ENCODE results near the gene BRF1. TPM values are rescaled to one million over a fixed set of nuclear protein-coding genes. Genes with fewer than 3 reads are reported as not detected.
"Not testable (repeated sequence)": the region's sequence is repeated elsewhere in the genome, so short reads cannot be mapped to it uniquely, and the experiment has no call there.

Gene BRF1
- 12.0 and 16.2 TPM in 2 replicates for total RNA-seq (2014; rRNA removed; shearing (Covaris generic))

GRCh38 chr14:105300542-105301102 is at the start of gene BRF1:
Gene BRF1, minus strand, starts transcription at chr14:105301001. Its CDS starts 372 bp downstream, at chr14:105300629.
- peak; percentile 72 for DNase-seq (ENCODE audit: low spot score)

- no peak for DNase-seq (ENCODE audit: low spot score)
Observed at GRCh38 chr14:105349992-105350391, 49.2 kb upstream of the BRF1 start.

GRCh38 chr14:105348945-105349699 is 48.3 kb upstream of the BRF1 start:
- no peak for DNase-seq (ENCODE audit: low spot score)

- no peak for DNase-seq (ENCODE audit: low spot score)
Observed at GRCh38 chr14:105348169-105348944, 47.6 kb upstream of the BRF1 start.

- DNase-seq (ENCODE audit: low spot score) = no peak
Observed at GRCh38 chr14:105347587-105347968, 46.8 kb upstream of the BRF1 start.

GRCh38 chr14:105346876-105347586 is 46.2 kb upstream of the BRF1 start:
- no peak for DNase-seq (ENCODE audit: low spot score)

- DNase-seq (ENCODE audit: low spot score) = no peak
Observed at GRCh38 chr14:105346200-105346533, 45.4 kb upstream of the BRF1 start.

- DNase-seq (ENCODE audit: low spot score) = no peak
Observed at GRCh38 chr14:105343194-105343593, 42.4 kb upstream of the BRF1 start.

GRCh38 chr14:105340821-105341733 is 40.3 kb upstream of the BRF1 start:
- no peak for DNase-seq (ENCODE audit: low spot score)

GRCh38 chr14:105337966-105338741 is 37.4 kb upstream of the BRF1 start:
- DNase-seq (ENCODE audit: low spot score) = no peak

- DNase-seq (ENCODE audit: low spot score) = no peak
Observed at GRCh38 chr14:105337433-105337832, 36.6 kb upstream of the BRF1 start.

- no peak for DNase-seq (ENCODE audit: low spot score)
Observed at GRCh38 chr14:105336477-105337287, 35.9 kb upstream of the BRF1 start.

- DNase-seq (ENCODE audit: low spot score) = no peak
Observed at GRCh38 chr14:105335735-105336476, 35.1 kb upstream of the BRF1 start.

GRCh38 chr14:105335231-105335542 is 34.4 kb upstream of the BRF1 start:
- not testable (repeated sequence) for DNase-seq (ENCODE audit: low spot score)

- no peak for DNase-seq (ENCODE audit: low spot score)
Observed at GRCh38 chr14:105334383-105335230, 33.8 kb upstream of the BRF1 start.

GRCh38 chr14:105333613-105334364 is 33.0 kb upstream of the BRF1 start:
- DNase-seq (ENCODE audit: low spot score) = no peak

GRCh38 chr14:105333020-105333490 is 32.3 kb upstream of the BRF1 start:
- DNase-seq (ENCODE audit: low spot score) = no peak
